ENCODE results near the gene IL15RA.
"Not testable (repeated sequence)": the region's sequence is repeated elsewhere in the genome, so short reads cannot be mapped to it uniquely, and the experiment has no call there.

Gene IL15RA

DNA sequence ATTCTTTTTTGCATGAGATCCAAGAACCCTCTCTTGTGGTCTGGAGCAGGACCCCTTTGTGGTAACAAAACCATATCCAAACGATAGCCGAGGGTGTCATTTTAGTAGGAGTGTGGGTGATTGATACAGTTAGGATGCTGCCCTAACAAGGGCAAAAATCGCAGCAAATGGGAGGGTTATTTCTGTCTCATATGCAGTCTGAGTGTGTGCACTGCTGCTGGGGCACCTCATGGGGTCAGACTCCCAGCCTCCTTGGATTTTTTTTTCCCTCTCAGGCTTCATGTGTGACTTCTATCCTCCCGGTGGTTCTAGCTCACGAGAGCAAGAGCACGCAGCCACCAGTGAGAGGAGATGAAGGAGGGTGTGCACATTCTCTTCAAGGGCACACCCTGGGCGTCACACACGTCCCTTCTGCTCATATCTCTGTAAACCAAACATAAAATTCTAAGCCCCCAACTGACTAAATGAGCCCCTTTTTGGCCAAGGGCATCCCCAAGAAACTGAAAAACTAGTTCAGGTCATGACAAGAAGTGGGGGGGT lies 28.6 kb upstream of the IL15RA start:
- DNase-seq: no peak

DNA sequence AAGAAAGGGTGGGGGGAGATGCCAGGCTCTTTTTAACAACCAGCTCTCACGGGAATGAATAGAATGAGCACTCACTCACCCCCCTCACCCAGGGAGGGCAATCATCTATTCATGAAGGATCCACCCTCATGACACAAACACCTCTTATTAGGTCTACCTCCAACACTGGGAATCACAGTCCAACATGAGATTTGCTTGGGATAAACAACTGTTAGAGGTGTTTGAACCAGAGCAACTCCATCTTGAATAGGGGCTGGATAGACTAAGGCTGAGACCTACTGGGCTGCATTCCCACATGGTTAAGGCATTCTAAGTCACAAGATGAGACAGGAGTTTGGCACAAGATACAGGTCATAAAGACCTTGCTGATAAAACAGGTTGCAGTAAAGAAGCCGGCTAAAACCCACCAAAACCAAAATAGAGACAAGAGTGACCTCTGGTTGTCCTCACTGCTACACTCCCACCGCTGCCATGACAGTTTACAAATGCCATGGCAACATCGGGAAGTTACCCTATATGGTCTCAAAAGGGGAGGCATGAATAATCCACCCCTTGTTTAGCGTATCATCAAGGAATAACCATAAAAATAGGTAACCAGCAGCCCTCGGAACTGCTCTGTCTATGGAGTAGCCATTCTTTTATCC lies 27.9 kb upstream of the IL15RA start:
- DNase-seq: not testable (repeated sequence)

DNA sequence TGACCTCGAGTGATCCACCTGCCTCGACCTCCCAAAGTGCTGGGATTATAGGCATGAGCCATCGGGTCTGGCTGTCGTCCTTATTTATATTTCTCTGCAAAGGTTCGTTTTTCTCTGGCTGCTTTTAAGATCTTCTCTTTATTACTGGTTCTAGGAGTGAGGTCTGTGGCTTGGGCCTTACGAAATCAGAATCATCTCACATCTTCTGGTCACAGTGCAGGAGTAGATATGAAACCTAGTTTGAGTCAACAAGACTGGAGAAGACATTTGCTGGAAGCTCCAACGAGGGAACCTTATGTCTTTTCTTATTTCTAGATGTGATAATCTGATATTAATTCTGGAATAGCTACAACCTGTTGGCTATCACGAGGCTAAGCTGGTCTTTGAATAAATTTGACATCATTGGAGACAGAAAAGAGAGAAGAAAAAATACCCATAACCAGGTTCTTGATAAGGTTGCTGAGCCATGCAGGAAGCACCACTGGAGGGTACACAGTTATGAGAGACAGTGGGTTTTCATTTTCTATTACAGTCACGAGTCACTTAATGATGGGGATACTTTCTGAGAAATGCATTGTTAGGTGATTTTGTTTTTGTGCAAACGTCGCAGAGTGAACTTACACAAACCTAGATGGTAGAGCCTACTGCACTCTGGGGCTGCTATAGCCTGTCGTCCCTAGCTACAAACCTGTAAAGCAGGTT lies 25.6 kb upstream of the IL15RA start:
- DNase-seq: no peak

DNA sequence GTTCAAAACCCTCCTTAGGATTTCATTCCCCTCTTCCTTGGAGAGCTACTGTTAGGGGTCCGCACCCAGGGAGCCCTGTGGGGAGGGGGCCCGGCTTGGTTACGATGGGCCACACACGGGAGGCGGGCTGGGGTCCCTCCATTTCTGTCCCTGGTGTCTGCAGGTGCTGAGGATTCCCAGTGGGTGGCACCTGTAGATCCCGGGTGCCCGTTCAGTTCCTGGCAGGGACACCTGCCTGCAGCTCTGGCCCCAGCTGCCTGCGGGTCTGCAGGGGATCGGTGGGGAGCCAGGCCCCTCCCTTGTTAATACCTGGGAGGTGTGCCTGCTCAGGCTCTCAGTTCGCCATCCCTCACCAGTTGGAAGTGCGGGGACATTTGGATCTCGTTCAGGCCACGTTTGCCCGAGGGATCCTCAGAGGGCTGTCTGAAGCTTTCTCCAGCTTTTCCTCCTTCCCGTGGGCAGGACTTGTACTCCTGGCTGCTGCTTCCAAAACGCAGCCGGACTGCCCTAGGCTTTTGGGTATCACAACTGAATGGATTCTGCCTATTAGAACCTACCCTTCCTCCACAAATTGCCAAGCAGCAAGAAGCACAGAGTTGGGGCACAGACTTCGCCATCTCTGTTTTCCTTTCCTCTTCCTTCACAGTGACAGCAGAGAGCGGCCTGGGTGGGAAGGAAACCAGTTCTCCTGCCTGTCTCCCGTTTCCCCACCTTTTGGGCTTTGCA lies 22.3 kb upstream of the IL15RA start:
- no peak for DNase-seq

DNA sequence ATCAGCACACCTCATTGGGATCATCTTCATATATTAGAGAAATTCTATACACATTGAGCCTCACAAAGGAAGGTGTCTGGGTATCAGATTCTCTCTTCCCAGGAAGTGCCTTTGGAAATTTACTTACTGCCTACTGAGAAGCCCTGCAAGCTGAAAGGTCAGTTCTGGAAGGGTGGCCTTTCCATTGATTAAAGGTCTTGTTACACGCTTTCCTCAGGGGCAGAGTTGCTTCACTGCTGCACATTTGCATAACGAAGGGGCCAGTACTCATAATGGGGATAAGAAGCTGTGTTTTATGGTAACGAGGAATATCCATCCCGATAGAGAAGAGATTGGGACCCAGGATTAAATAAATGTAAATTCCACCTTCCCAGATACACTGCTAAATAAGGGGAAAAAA lies 19.4 kb upstream of the IL15RA start:
- no peak for DNase-seq

DNA sequence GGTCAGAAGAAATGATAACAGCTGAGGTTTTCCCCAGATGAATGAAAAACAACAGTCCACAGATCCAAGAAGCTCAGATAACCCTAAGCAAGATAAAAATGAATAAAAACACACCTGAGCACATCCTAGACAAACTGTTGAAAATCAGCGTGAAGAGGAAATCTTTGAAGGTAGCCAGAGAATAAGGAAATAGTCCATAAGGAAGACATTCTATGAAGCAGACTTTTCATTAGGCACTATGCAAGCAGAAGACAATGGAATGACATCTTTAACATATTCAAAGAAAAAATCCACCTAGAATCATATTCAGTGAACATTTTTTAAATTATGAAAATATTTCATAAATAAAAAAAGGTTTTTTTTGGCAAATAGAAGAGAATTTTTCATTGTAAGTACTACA lies 15.1 kb upstream of the IL15RA start:
- no peak for DNase-seq

DNA sequence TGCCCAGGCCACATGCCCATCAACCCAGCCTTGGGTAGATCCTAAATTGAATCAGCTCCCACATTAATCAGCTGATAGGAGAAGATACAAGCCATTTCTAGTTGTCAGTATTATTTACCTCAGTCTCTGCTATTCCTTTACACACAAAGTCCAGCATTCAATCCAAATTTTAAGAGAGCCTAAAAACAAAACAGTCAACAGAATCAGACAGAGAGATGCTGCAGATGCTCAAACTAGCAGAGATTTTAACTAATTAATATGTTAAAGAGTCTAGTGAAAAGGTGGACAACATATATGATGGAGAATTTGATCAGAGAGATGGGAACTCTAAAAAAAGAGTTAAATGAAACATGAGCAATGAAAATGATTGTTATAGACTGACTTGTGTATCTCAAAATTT lies 14.4 kb upstream of the IL15RA start:
- DNase-seq: no peak

DNA sequence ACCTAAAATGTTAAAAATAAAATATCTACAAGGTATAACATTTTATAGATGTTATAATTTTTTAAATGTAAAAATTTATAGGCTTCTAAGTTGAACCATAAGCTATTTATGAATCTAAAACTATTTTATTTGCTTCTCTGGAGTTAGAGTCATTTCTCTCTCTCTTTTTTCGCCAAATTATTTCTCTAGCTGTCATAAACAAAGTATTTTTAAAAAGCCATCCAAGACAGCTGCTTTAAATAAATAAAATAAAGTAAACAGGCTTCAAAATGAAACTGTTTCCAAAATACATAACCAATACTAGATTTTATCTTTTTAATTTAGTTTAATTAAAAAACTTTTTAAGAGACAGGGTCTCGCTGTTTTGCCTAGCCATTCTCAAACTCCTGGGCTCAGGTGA lies 12.4 kb upstream of the IL15RA start:
- no peak for DNase-seq

DNA sequence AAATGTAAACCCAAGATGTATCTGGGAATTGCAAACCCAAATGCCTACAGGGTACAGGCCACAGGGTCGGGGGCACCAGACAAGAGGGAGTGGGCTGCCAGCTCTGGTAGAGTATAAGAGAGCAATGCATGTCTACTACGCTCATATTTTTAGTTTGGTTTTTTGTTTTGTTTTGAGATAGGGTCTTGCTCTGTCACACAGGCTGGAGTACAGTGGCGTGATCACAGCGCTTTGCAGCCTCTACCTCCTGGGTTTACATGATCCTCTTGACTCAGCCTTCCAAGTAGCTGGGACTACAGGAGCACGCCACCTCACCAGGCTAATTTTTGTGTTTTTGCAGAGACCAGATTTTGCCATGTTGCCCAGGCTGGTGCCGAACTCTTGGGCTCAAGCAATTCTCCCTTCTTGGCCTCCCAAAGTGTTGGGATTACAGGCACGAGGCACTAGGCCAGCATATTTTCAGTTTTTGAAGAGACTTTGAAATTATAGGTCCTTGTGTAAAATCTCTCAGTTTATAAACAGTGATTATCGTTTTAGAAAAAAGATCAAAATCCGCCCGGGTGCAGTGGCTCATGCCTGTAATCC lies 11.1 kb upstream of the IL15RA start:
- DNase-seq: no peak

DNA sequence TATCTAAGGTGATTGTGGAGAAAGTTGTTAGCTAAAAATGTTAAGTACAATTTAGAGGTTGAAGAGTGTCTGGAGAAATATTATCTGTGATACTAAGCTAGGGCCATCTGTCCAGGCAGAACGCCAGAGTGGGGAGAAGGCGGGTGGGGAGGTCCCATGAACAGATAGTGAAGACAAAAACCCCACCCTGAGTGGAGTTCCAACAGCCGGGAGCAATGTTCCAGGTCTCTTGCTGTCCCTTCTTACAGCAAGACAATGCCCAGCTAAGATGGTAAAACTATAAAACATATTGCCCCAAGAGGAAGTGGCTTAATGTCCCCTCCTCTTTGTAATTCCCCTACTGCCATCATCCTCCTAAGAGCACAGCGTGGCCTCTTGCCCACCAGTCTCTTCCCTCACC lies 10.4 kb upstream of the IL15RA start:
- DNase-seq: no peak

DNA sequence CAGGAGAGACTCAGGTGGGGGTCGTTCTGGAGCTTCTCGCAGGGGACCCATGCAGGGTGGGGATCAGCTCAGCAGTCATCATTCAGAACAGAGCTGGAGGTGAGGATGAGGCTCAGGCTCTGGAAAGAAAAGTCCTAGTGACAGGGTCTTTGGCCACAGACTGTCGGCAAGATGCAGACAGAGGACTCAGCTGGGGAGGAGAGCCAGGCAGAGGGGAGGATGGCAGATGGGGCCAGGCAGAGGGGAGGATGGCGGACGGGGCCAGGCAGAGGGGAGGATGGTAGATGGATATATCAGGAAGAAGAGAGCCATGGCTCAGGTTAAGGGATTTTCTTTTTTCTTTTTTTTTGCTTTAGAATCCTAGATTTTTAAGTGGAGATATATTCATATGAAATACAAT lies 7.7 kb upstream of the IL15RA start:
- no peak for DNase-seq

DNA sequence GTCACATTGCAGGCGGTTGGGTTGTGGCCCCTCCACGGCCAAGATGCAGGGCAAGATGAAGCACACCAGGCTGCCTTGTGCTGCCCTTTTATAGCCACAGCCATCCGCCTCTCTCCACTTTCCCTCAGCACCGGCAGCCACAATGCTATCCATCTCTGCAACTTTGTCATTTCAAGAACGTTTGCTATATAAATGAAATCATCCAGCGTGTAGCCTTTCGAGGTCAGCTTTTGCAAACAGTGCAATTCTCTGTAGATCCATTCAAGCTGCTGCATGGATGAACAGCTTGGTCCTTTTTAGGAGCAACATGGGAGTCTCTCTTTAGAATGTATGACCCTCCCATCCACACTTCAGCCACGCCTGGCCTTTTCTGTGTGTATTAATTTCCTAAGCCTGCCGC lies 6.4 kb upstream of the IL15RA start:
- no peak for DNase-seq

DNA sequence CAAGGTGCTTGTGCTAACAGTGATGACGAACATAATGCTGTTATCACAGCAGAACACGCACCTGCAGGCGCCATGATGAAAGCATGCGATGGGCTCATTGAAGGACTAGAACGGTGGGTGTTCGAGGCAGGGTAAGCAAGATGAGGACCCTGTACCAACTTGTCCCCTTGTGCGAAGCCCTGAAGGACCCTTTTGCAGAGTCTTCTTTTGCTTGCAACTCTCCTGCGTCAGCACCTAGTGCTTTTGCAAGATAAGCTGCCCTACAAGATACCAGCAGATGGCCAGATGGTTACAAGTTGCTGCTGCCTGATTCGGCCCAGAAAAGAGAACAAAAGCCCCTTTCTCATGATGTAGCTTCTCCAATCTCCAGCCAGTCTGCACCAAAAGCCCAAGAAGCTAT lies 4.2 kb upstream of the IL15RA start:
- DNase-seq: no peak

DNA sequence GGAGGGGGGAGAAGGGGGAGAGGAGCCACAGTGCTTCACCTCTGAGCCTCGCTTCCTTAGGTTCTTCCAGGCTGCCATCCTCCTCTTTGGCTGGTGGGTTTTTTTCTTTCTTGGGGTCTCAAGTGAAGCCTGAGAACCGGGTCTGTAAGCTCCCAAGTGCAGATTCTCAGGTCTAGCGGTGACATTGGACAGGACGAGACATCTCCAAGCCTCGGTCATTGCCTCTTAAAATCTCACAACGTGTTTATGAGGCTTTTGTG lies 817 bp upstream of the IL15RA start:
- no peak for DNase-seq

DNA sequence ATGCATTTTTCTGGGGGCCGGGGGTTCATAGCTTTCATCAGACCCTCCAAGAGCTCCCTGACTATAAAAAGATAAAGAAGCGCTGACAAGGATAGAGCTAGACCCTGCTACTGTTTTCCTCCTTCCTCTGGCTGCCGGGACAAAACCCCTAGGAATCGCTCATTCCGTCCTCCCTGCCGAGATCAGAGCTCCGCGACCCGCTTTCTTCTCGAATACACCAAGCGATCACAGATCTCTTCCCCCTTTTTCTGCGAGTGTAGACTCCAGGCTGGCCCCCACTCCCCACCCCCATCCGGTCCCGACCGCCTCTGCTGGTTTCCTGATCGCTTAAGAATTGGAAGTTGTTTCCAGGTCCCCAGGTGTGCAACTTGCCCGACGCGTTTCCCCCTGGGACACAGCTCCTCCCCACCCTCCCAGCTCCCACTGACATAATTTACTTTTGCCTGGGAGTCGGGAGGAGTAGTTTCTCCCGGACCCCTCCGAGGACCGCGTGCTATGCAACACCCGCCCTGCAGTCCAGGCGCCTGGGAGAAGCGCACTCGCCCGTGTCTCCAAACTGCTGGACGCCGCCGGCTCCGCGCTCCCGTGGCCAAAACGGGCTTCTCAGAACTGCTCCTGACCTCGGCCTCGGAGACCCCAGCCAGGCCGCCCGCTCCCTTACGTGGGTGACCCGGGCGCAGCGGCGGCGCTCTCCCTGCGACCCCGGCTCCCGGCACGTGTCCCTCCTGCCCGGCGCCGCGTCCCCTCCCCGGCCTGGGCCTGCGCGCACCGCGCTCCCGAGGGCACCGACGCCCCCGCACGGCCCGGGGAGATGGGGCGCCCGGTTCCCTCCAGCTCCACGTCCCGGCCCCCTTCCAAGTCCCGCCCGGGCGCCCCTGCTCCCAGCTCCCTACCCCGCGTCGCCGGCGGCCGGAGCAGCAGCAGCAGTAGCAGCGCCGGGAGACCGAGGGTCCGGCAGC lies 552 bp downstream of the IL15RA start:
- no peak for DNase-seq

DNA sequence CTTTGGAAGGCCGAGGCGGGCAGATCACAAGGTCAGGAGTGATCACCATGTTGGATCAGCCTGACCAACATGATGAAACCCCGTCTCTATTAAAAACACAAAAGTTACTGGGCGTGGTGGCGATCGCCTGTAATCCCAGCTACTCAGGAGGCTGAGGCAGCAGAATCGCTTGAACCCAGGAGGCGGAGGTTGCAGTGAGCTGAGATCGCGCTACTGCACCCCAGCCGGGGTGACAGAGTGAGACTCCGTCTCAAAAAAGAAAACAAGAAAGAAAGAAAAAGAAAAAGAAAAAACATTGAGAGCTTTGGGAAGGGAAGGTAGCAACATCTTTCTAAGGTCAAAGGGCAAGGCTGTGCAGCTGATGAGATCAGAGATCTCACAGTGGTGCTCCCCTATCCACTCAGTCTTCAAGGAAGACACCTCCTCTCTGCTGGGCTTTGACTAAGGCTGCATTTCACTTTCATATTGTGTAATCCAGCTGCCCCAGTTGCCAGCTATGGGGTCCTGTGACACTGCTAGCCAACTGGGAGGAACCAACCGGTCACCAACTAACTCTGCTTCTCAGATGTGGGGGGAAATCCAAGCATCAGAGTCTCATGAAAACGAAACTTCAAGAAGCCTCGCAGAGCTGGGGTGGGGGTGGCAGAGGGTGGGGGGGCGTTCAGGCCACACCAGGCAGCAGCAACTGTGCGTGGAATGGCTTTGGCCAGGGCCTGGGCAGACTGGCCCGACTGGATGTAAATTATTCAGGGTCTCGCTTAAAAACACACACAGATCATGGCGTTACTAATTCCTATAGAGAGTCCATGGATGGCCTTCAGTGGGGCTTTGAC lies 1.5 kb downstream of the IL15RA start:
- DNase-seq: no peak

DNA sequence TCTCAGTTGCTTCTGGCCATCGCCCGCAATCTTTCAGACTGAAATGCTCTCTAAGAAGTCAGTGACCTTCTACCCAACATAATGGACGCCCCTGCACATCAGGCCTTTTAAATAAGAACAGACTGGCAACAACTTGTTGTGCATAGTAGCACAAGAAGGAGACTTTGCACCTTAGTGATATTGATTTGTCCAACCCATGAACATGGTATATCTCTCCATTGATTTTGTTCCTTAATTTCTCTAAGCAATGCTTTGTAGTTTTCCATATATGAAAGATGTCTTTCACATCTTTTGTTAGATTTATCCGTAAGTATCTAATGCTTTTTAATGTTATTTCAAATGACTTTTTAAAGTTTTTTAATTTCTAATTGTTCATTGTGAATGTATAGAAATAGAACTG lies 4.3 kb downstream of the IL15RA start:
- no peak for DNase-seq

DNA sequence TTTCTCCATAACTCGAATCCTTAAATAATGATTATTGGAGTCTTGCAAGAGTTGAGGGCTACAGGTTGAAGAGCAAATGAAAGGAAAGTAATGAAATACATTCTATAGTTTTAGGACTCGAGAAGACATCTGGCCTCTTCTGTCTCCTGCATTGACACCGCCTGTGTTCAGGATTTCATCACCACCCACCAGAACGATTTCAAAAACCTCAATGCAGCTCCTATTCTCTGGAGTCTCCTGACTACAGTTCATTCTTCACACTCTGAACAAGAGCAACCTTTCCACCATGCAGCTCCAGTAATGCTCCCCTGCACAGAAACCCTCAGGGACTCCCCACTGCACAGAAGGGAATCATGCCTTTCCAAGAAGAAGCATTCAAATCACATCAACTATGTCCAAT lies 5.5 kb downstream of the IL15RA start:
- no peak for DNase-seq

DNA sequence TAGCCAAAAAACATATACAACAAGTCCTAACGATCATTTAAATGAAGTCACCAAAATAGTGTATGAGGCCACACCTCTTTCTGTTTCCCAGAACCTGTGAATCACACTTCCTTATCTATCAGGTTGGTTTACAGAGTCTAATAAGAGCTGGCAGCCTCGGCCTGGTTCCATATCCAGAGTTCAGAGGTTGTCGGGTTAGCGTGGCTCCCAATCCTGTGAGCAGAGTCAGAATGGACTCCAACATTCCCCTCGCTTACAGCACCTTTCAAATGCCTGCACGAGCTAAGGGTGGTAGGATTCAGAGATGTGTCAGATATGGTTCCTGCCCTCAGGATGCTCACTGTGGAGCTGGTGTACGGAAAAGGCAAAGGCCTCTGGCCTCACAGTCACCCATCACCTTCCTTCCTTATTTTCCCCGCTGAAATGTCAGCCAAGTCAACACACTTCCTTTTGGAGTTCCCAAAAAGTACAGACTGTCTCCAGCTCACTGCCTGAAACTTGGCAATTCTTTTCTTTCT lies 6.0 kb downstream of the IL15RA start:
- DNase-seq: no peak

DNA sequence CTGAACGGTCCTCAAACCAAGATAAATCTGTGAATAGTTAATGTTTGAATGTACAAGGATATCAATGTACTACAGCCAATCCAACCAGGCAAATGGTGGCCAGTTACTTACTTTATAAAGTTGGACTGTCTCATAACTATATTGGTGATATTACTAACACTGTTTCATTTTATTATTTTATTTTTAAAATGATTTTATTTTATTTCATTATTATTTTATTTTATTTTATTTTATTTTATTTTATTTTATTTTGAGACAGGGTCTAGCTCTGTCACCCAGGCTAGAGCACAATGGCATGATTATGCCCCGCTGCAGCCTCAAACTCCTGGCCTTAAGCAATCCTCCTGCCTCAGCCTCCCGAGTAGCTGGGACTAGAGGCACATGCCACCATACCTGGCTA lies 6.8 kb downstream of the IL15RA start:
- DNase-seq: no peak

DNA sequence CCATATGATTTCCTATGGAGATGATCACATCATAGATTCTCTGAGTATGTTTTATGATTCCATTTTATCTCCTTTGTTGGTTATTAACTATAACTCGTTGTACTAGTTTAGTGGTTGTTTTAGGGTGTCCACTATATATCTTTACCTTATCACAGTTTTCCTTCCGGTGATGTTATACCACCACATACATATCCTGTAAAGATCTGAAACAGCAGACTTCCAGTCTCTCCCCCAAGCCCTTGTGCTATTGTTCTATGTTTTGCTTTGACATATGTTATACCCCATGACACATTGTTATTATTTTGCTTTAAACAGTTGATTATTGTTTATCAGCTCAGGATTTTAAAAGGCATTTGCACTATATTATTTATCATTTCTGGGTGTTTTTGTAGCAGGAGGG lies 7.3 kb downstream of the IL15RA start:
- DNase-seq: no peak

All from T1000 (cell line).